HG03457 (cell line): Measurements from ENCODE around the gene FAM184A.

Experiments used
- ATAC-seq: cut with Tn5 transposase; IDR thresholded peaks from one replicate; pipeline ENCODE4 v1.9.1; 2021; ENCODE audit warnings: moderate number of reproducible peaks; ENCODE audit not compliant: unreplicated experiment

Gene FAM184A

GRCh38 chr6:118918329-118918725 is 160.1 kb downstream of the FAM184A start:
- ATAC-seq: no peak

DNA sequence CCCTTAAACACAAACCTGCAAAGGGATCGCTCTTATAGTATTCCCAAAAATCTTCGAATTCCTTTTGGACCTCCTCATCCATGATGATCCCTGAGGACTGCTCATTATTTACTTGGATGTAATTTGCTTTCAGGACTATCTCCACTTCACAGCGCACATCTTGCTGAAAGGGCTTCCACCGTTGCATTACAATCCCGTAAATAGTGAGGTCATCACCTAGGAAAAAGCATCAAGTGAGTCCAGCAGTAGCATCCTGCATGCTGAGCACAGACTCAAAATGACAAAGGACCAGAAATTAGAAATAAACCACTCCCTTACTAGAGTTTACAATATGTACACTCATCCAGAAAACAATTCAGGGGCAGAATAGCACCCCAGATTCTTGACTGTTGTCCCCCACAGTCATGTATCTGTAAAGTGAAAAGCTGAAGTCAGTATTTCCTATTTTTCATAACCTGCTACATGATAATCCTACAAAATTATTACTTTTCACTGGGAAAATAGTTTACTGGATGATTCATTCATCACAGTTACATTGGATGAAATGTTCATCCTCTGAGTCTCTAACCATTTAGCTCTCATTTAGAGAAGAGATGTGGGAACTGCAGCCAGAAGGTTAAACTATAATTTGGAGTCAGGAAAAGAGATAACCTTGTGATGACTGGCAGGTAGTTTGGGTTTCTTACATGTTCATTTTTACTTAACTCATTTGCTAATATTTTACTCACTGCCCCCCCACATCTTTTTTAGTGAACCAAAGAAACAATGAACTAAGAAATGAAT is 160.7 kb downstream of the FAM184A start:
- ATAC-seq: no peak

GRCh38 chr6:118914598-118914997 is 163.9 kb downstream of the FAM184A start:
- no peak for ATAC-seq

DNA sequence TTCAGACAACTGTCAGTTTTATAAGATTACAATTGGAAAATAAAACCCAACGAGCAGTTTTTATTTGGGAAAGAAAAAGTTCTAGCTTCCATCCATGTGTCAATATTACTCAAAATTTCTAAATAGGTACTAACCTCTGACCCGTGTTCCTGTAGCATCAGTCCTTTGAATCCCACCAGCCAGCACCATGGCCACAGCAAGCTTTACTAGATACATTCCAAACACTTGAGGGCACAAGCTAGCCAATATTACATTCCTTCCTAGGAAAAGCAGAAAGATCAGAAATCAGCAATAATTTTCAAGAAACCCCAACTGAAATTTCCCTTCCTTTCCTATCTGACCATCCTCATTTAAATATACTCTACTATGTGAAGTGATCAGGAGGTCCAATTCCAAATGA is 165.3 kb downstream of the FAM184A start:
- no peak for ATAC-seq

DNA sequence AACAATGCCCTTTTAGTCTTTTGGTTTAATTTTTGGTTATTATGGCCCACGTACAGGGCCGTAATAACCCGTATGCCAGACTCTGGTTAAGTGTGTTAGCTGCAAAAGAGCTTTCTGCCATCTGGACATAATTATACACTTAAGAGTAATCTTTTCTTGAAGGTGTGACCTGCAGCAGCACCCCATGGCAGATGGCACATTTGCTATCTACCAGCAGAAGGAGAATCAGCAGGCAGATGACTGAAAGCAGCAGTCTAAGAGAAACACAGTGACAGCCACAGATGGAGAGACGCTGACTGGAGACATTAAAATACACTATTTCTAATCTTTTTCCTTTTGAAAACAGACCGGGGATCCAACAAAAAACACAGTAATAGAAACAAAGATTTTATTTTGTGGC is 165.8 kb downstream of the FAM184A start:
- ATAC-seq: no peak
